Mesenchymal stem cell (in vitro differentiated cells and primary cell): Measurements from ENCODE around the gene LSM14A.

ENCODE experiments used
- DNase-seq: peaks from one replicate; pipeline ENCODE4 v3.0.0-alpha.2; 2013
- H2AFZ ChIP-seq: one replicate; pipeline ENCODE4 v1.6.1; 2013; ENCODE audit warnings: low read depth, mild to moderate bottlenecking, control low read depth, inconsistent platforms, low read length, moderate library complexity
- H2AK5ac ChIP-seq: 2 replicates; pipeline ENCODE4 v1.6.1; 2013; ENCODE audit warnings: low read length, moderate library complexity, mild to moderate bottlenecking, inconsistent platforms; ENCODE audit not compliant: severe bottlenecking
- H2BK120ac ChIP-seq: one replicate; pipeline ENCODE4 v1.6.1; 2013; ENCODE audit warnings: low read depth, mild to moderate bottlenecking, inconsistent platforms, low read length, moderate library complexity
- H2BK12ac ChIP-seq, 2 experiments: one replicate each; pipeline ENCODE4 v1.6.1; 2013; ENCODE audit warnings: inconsistent platforms in 2 of 2, low read length in 2 of 2, mild to moderate bottlenecking in 2 of 2, moderate library complexity in 2 of 2, control low read depth in 1 of 2
- H2BK15ac ChIP-seq: one replicate; pipeline ENCODE4 v1.6.1; 2013; ENCODE audit warnings: mild to moderate bottlenecking, low read depth, inconsistent platforms; ENCODE audit not compliant: poor library complexity, severe bottlenecking
- H2BK5ac ChIP-seq: 2 replicates; pipeline ENCODE4 v1.6.1; 2013; ENCODE audit warnings: low read depth, mild to moderate bottlenecking, low read length, control low read depth, inconsistent platforms; ENCODE audit not compliant: poor library complexity, severe bottlenecking
- H3K14ac ChIP-seq, 2 experiments: one replicate each; pipeline ENCODE4 v1.6.1; 2013; ENCODE audit warnings: inconsistent platforms in 2 of 2, low read length in 2 of 2, control low read depth in 1 of 2, mild to moderate bottlenecking in 1 of 2, moderate library complexity in 1 of 2
- H3K18ac ChIP-seq, 2 experiments: one replicate each; pipeline ENCODE4 v1.6.1; 2013; ENCODE audit warnings: inconsistent platforms in 2 of 2, low read length in 2 of 2, control low read depth in 1 of 2, low read depth in 1 of 2, mild to moderate bottlenecking in 1 of 2
- H3K23ac ChIP-seq, 2 experiments: one replicate each; pipeline ENCODE4 v1.6.1; 2013; ENCODE audit warnings: inconsistent platforms in 2 of 2, low read length in 2 of 2, mild to moderate bottlenecking in 2 of 2, moderate library complexity in 2 of 2, control low read depth in 1 of 2
- H3K27ac ChIP-seq: 2 replicates; pipeline ENCODE4 v1.5.1; 2013; ENCODE audit warnings: mild to moderate bottlenecking, moderate library complexity, low read length, control low read depth, inconsistent platforms; ENCODE audit not compliant: poor library complexity, severe bottlenecking
- H3K27me3 ChIP-seq, 2 experiments: 2 replicates each; pipeline versions ENCODE4 v1.6.1 to v1.7.0; 2013; ENCODE audit warnings: low read length in 2 of 2, mild to moderate bottlenecking in 2 of 2, moderate library complexity in 2 of 2, control low read depth in 1 of 2, inconsistent platforms in 1 of 2; ENCODE audit not compliant: control insufficient read depth in 1 of 2, insufficient read depth in 1 of 2
- H3K36me3 ChIP-seq, 2 experiments: 2 replicates each; pipeline versions ENCODE4 v1.6.1 to v1.7.0; 2013; ENCODE audit warnings: low read length in 2 of 2, control low read depth in 1 of 2, inconsistent platforms in 1 of 2, low read depth in 1 of 2, mild to moderate bottlenecking in 1 of 2; ENCODE audit not compliant: insufficient read depth in 2 of 2, control insufficient read depth in 1 of 2
- H3K4ac ChIP-seq, 2 experiments: one replicate each; pipeline ENCODE4 v1.6.1; 2013; ENCODE audit warnings: inconsistent platforms in 2 of 2, low read length in 2 of 2, mild to moderate bottlenecking in 2 of 2, moderate library complexity in 2 of 2, control low read depth in 1 of 2, low read depth in 1 of 2
- H3K4me1 ChIP-seq: 2 replicates; pipeline ENCODE4 v1.6.1; 2013; ENCODE audit warnings: low read depth, low read length, control low read depth; ENCODE audit not compliant: control insufficient read depth, insufficient read depth
- H3K4me2 ChIP-seq: 2 replicates; pipeline ENCODE4 v1.6.1; 2013; ENCODE audit warnings: low read length, mild to moderate bottlenecking, inconsistent platforms; ENCODE audit not compliant: poor library complexity, severe bottlenecking
- H3K4me3 ChIP-seq, 2 experiments: 2 replicates each; pipeline versions ENCODE4 v1.5.1 to v1.7.0; 2013; ENCODE audit warnings: low read length in 2 of 2, mild to moderate bottlenecking in 2 of 2, control low read depth in 1 of 2, low read depth in 1 of 2; ENCODE audit not compliant: insufficient read depth in 1 of 2
- H3K79me1 ChIP-seq: replicated peaks from 2 replicates; pipeline ENCODE4 v1.6.1; 2013; ENCODE audit warnings: mild to moderate bottlenecking, control low read depth, low read length, inconsistent platforms; ENCODE audit not compliant: poor library complexity, severe bottlenecking
- H3K9ac ChIP-seq: 2 replicates; pipeline ENCODE4 v1.7.0; 2013; ENCODE audit warnings: mild to moderate bottlenecking, low read length, moderate library complexity
- H3K9me3 ChIP-seq: 2 replicates; pipeline ENCODE4 v1.7.0; 2013; ENCODE audit warnings: mild to moderate bottlenecking, low read length; ENCODE audit not compliant: control insufficient read depth
- H4K8ac ChIP-seq: one replicate; pipeline ENCODE4 v1.6.1; 2013; ENCODE audit warnings: inconsistent platforms, mild to moderate bottlenecking, low read length, moderate library complexity
- H4K91ac ChIP-seq: one replicate; pipeline ENCODE4 v1.6.1; 2013; ENCODE audit warnings: mild to moderate bottlenecking, low read length, inconsistent platforms
- WGBS: methylation state at CpG from one replicate; pipeline ENCODE4 v1.1.7; 2013; ENCODE audit warnings: mixed read lengths; 5-methylcytosine and 5-hydroxymethylcytosine counted together

Gene LSM14A

GRCh38 chr19:34208291-34208884 lies 36.1 kb downstream of the LSM14A start:
- H3K4ac ChIP-seq = no peak overlapping the region
- peaks cover 19% of the 10 kb centered on the region for H3K79me1 ChIP-seq
- no peak overlapping the region for H4K91ac ChIP-seq
- no peak overlapping the region for H2AFZ ChIP-seq
- no peak overlapping the region for H2BK12ac ChIP-seq
- H2BK5ac ChIP-seq = no peak overlapping the region
- no peak overlapping the region for H3K18ac ChIP-seq
- no peak overlapping the region for H3K27ac ChIP-seq
- no peak overlapping the region for H4K8ac ChIP-seq
- H3K36me3 ChIP-seq = peaks cover 28 to 71% of the 10 kb centered on the region in 2 experiments
- H2AK5ac ChIP-seq = no peak overlapping the region
- H2BK120ac ChIP-seq = no peak overlapping the region
- H2BK15ac ChIP-seq = no peak overlapping the region
- DNase-seq = no peak
- H3K9me3 ChIP-seq = no peaks in the 10 kb centered on the region
- no peaks in the 10 kb centered on the region for H3K4me1 ChIP-seq
- H3K4me2 ChIP-seq = no peak overlapping the region
- H3K9ac ChIP-seq = no peak overlapping the region
- no peaks in the 10 kb centered on the region for H3K27me3 ChIP-seq
- no peak overlapping the region for H3K4me3 ChIP-seq
- no peak overlapping the region for H3K23ac ChIP-seq
- no peak overlapping the region for H3K14ac ChIP-seq
- WGBS = 100% methylated on average over 1 of the region's 1 CpG

GRCh38 chr19:34209726-34210125 lies 37.4 kb downstream of the LSM14A start:
- H3K23ac ChIP-seq = no peak overlapping the region
- H2BK12ac ChIP-seq = no peak overlapping the region
- no peak overlapping the region for H2AK5ac ChIP-seq
- no peak overlapping the region for H3K14ac ChIP-seq
- WGBS = 93% methylated on average over 3 of the region's 4 CpGs
- H3K9me3 ChIP-seq = no peaks in the 10 kb centered on the region
- no peak overlapping the region for H2BK15ac ChIP-seq
- no peak overlapping the region for H2BK5ac ChIP-seq
- no peak overlapping the region for H3K27ac ChIP-seq
- H2AFZ ChIP-seq = no peak overlapping the region
- no peak overlapping the region for H4K91ac ChIP-seq
- H2BK120ac ChIP-seq = no peak overlapping the region
- DNase-seq = no peak
- H3K4ac ChIP-seq = no peak overlapping the region
- peaks cover 35 to 75% of the 10 kb centered on the region in 2 experiments for H3K36me3 ChIP-seq
- peaks cover 20% of the 10 kb centered on the region for H3K79me1 ChIP-seq
- no peak overlapping the region for H4K8ac ChIP-seq
- H3K18ac ChIP-seq = no peak overlapping the region
- H3K4me2 ChIP-seq = no peak overlapping the region
- H3K27me3 ChIP-seq = no peaks in the 10 kb centered on the region
- H3K4me1 ChIP-seq = no peaks in the 10 kb centered on the region
- H3K9ac ChIP-seq = no peak overlapping the region
- no peak overlapping the region for H3K4me3 ChIP-seq

GRCh38 chr19:34213283-34213682 lies 41.0 kb downstream of the LSM14A start:
- WGBS = 89% methylated on average over 2 of the region's 2 CpGs
- Histone ChIP-seq H3K18ac (no peak overlapping the region), H4K8ac (no peak overlapping the region), H2BK12ac (no peak overlapping the region), H2BK120ac (no peak overlapping the region), H2BK5ac (no peak overlapping the region), H4K91ac (no peak overlapping the region), H3K4me3 (no peak overlapping the region), H3K9me3 (no peaks in the 10 kb centered on the region), H3K4me2 (no peak overlapping the region), H3K36me3 (peaks cover 29 to 77% of the 10 kb centered on the region in 2 experiments), H3K9ac (no peak overlapping the region), H3K27me3 (no peaks in the 10 kb centered on the region), H3K4me1 (peaks cover 7% of the 10 kb centered on the region), H2BK15ac (no peak overlapping the region), H3K79me1 (peaks cover 13% of the 10 kb centered on the region), H2AFZ (no peak overlapping the region), H3K27ac (no peak overlapping the region), H3K23ac (no peak overlapping the region), H3K14ac (no peak overlapping the region), H3K4ac (no peak overlapping the region), H2AK5ac (no peak overlapping the region)
- no peak for DNase-seq

DNA sequence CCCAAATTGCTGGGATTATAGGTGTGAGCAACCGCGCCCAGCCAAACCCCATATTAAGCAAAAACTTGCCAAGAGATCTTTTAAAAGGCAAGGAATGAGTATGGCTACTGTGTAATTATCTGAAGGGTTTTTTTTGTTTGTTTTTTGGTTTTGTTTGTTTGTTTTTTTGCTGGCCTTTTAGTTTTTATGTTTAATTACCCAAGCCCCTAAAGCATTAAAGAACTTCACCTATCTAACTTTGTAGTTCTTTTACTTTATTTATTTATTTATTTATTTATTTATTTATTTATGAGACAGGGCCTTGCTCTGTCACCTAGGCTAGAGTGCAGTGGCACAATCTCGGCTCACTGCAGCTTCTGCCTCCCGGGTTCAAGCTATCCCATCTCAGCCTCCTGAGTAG lies 41.7 kb downstream of the LSM14A start:
- Histone ChIP-seq H3K14ac (no peak overlapping the region), H3K4me2 (no peak overlapping the region), H4K8ac (no peak overlapping the region), H2AFZ (no peak overlapping the region), H3K4me3 (no peak overlapping the region), H2BK5ac (no peak overlapping the region), H2BK12ac (no peak overlapping the region), H3K23ac (no peak overlapping the region), H3K4me1 (peaks cover 7% of the 10 kb centered on the region), H3K27me3 (no peaks in the 10 kb centered on the region), H3K79me1 (peaks cover 13% of the 10 kb centered on the region), H4K91ac (no peak overlapping the region), H3K9ac (no peak overlapping the region), H3K9me3 (no peaks in the 10 kb centered on the region), H3K4ac (no peak overlapping the region), H2BK15ac (no peak overlapping the region), H3K18ac (no peak overlapping the region), H2BK120ac (no peak overlapping the region), H3K27ac (no peak overlapping the region), H3K36me3 (peaks cover 29 to 77% of the 10 kb centered on the region in 2 experiments), H2AK5ac (no peak overlapping the region)
- WGBS = over 99% methylated on average over 4 of the region's 4 CpGs
- no peak for DNase-seq
